AG04450 (cell line): Measurements from ENCODE around the gene ABCF1. TPM values are rescaled to one million over a fixed set of nuclear protein-coding genes. Genes with fewer than 3 reads are reported as not detected.
A peak's percentile ranks its signal among the peaks of the same experiment; 100 is the strongest.
"Not testable (repeated sequence)": the region's sequence is repeated elsewhere in the genome, so short reads cannot be mapped to it uniquely, and the experiment has no call there.

Experiments used
- CTCF ChIA-PET: fragments of 300-600, 350-600 bp; formaldehyde crosslinking; extraction: SDS; loops from one replicate; lab custom pipeline; 2022; ENCODE audit warnings: antibody characterized with exemption, inconsistent platforms; lab: Charles Lee
- POLR2A ChIA-PET: fragments of 350-600 bp; formaldehyde crosslinking; extraction: SDS; loops from one replicate; lab custom pipeline; 2021; ENCODE audit warnings: antibody characterized with exemption, inconsistent platforms; lab: Yijun Ruan, JAX
- DNase-seq: peaks from one replicate; pipeline ENCODE4 v3.0.0-alpha.2; 2011; ENCODE audit warnings: low read depth, low spot score
- H3K27ac ChIP-seq: one replicate; pipeline ENCODE4 v1.5.1; 2012; ENCODE audit warnings: low read depth, low read length, control low read depth
- H3K27me3 ChIP-seq: one replicate; pipeline ENCODE4 v1.6.0; 2012; ENCODE audit warnings: low read length; ENCODE audit not compliant: control insufficient read depth, insufficient read depth
- H3K4me3 ChIP-seq: 2 replicates; pipeline ENCODE4 v1.5.1; 2011; ENCODE audit warnings: mild to moderate bottlenecking, low read depth, low read length, control low read depth
- H3K9me3 ChIP-seq: 2 replicates; pipeline ENCODE4 v1.5.1; 2012; ENCODE audit warnings: low read length; ENCODE audit not compliant: control insufficient read depth, insufficient read depth
- polyA minus RNA-seq: library from RNA; depleted of rRNA, polyadenylated mRNA; stranded (reverse); fragments of >200 nt; gene quantifications from 2 replicates; pipeline ENCODE4 v1.2.3, GENCODE V29; 2011; rRNA and poly(A)+ RNA removed
- polyA plus RNA-seq: library from polyadenylated mRNA; depleted of rRNA; stranded (reverse); fragments of >200 nt; gene quantifications from 2 replicates; pipeline ENCODE4 v1.2.3, GENCODE V29; 2011; rRNA removed
- TF ChIP-seq, protein P1 (sequence below): IDR thresholded peaks from 2 replicates; pipeline ENCODE4 v1.5.1; 2011; ENCODE audit warnings: low read depth, low read length, control low read depth, inconsistent platforms

The ABCF1 gene
- polyA plus RNA-seq (32.3 and 38.7 TPM in 2 replicates), polyA minus RNA-seq (75.5 and 88.4 TPM in 2 replicates)

DNA sequence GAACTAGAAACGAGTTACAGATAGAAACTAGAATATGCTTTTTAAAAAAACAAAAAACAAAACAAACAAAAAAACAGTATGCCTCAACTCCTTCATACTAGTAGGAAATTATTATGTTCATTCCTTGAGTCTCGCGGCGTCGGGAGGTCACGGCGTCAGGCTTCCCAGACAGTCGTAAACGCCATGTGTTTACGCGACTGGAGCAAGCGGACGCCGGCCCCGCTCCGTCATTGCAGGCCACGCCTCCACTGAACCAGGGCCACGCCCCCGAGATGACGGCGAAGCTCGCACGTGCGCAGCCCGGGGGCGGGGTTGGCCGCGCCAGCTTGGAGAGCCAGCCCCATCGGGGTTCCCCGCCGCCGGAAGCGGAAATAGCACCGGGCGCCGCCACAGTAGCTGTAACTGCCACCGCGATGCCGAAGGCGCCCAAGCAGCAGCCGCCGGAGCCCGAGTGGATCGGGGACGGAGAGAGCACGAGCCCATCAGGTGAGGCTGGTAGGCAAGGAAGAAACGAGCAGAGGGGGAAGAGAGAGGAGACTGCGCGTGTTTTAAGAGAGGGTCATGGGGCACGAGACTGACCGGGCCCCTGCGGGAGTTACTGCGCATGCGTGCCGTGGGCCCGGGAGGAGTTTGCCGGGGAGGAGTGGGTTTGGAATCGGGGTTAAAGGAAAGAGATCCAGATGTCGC is at the start of gene ABCF1:
Gene ABCF1 (plus strand): TSS at position 368 of the 687 bp plus-strand sequence. CDS start 46 bp downstream, at position 414.
- TF ChIP-seq, protein P1, sequence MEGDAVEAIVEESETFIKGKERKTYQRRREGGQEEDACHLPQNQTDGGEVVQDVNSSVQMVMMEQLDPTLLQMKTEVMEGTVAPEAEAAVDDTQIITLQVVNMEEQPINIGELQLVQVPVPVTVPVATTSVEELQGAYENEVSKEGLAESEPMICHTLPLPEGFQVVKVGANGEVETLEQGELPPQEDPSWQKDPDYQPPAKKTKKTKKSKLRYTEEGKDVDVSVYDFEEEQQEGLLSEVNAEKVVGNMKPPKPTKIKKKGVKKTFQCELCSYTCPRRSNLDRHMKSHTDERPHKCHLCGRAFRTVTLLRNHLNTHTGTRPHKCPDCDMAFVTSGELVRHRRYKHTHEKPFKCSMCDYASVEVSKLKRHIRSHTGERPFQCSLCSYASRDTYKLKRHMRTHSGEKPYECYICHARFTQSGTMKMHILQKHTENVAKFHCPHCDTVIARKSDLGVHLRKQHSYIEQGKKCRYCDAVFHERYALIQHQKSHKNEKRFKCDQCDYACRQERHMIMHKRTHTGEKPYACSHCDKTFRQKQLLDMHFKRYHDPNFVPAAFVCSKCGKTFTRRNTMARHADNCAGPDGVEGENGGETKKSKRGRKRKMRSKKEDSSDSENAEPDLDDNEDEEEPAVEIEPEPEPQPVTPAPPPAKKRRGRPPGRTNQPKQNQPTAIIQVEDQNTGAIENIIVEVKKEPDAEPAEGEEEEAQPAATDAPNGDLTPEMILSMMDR: no peak
- Histone ChIP-seq H3K27ac (peak within 1 kb of the TSS; percentile 95), H3K9me3 (no peaks in the 10 kb centered on the region), H3K4me3 (peak within 1 kb of the TSS; percentile 98), H3K27me3 (no peaks in the 10 kb centered on the region)
- CTCF ChIA-PET: interaction anchor here (1.0 to 2.1 kb wide), 5 partner anchors 26 to 89 kb away, joined by 3 to 8 read pairs (median 6); no protein-coding TSS in a partner anchor
- peak; percentile 89 for DNase-seq
- POLR2A ChIA-PET: interaction anchor here (0.9 to 1.8 kb wide), 8 partner anchors 14 to 120 kb away, joined by 3 to 14 read pairs (median 5); partner anchors contain the start of genes GNL1, MRPS18B, NRM and PRR3

- H3K27me3 ChIP-seq, POLR2A ChIA-PET, H3K27ac ChIP-seq, H3K4me3 ChIP-seq, DNase-seq: not testable (repeated sequence)
- CTCF ChIA-PET: interaction anchor here (1.4 to 2.0 kb wide), 5 partner anchors 11 to 23 kb away, joined by 4 to 12 read pairs (median 4); no protein-coding TSS in a partner anchor
- peaks cover 14% of the 10 kb centered on the region for H3K9me3 ChIP-seq
Measured at GRCh38 chr6:30521952-30522351, 49.3 kb upstream of the ABCF1 start.

GRCh38 chr6:30526444-30526843 is 44.8 kb upstream of the ABCF1 start:
- POLR2A ChIA-PET, H3K9me3 ChIP-seq, H3K27ac ChIP-seq, H3K4me3 ChIP-seq, DNase-seq, H3K27me3 ChIP-seq: not testable (repeated sequence)
- CTCF ChIA-PET: interaction anchor here (1.3 to 1.4 kb wide), 2 partner anchors 15 to 41 kb away, joined by 4 to 8 read pairs; no protein-coding TSS in a partner anchor

GRCh38 chr6:30529349-30529875 is 41.8 kb upstream of the ABCF1 start:
- H3K4me3 ChIP-seq, H3K9me3 ChIP-seq, H3K27ac ChIP-seq, H3K27me3 ChIP-seq, POLR2A ChIA-PET, DNase-seq: not testable (repeated sequence)
- CTCF ChIA-PET: interaction anchor here (0.6 to 4.5 kb wide), 5 partner anchors 14 to 558 kb away, joined by 3 to 190 read pairs (median 6); no protein-coding TSS in a partner anchor

- TF ChIP-seq, protein P1: no peak
- ChIA-PET CTCF (interaction anchor here (1.5 to 4.5 kb wide), 4 partner anchors 13 to 48 kb away, joined by 3 to 190 read pairs (median 10); no protein-coding TSS in a partner anchor), POLR2A (no interaction called here)
- DNase-seq: no peak
- H3K27ac ChIP-seq: no peak overlapping the region
- H3K9me3 ChIP-seq: no peaks in the 10 kb centered on the region
- H3K4me3 ChIP-seq: no peak overlapping the region
- no peaks in the 10 kb centered on the region for H3K27me3 ChIP-seq
Measured at GRCh38 chr6:30530014-30530413, 41.2 kb upstream of the ABCF1 start.

GRCh38 chr6:30533460-30534294 is 37.6 kb upstream of the ABCF1 start:
- POLR2A ChIA-PET: no interaction called here

More at GRCh38 chr6:30533460-30534294, 37.6 kb upstream of the ABCF1 start:
- no peaks in the 10 kb centered on the region for H3K27me3 ChIP-seq
- TF ChIP-seq, protein P1: no peak
- no peak overlapping the region for H3K4me3 ChIP-seq
- CTCF ChIA-PET: interaction anchor here (1.4 to 4.5 kb wide), 7 partner anchors 9 to 65 kb away, joined by 9 to 190 read pairs (median 15); no protein-coding TSS in a partner anchor
- no peak overlapping the region for H3K27ac ChIP-seq
- H3K9me3 ChIP-seq: no peaks in the 10 kb centered on the region
- no peak for DNase-seq
